Heart right ventricle (tissue), 16 donors: ENCODE measurements around the gene GZMM. TPM values are rescaled to one million over a fixed set of nuclear protein-coding genes. Genes with fewer than 3 reads are reported as not detected.
A peak's percentile ranks its signal among the peaks of the same experiment; 100 is the strongest.

Source experiments
- ATAC-seq, 8 donors: fragments of 200-7000 bp; cut with Tn5 transposase; one replicate each; pipeline ENCODE4 v1.9.1; 2020; ENCODE audit warnings: mild to moderate bottlenecking in 8 of 8, moderate library complexity in 8 of 8, moderate number of reproducible peaks in 1 of 8
- DNase-seq, 2 donors: peaks; one replicate each; pipeline ENCODE4 v3.0.0-alpha.2; 2020
- H3K27ac ChIP-seq, 10 donors: fragments of 200-600 bp; sonication (generic) in 2 of 10; one replicate each; pipeline versions ENCODE4 v1.5.0 to v1.8.0; 2020 to 2022; ENCODE audit warnings: mild to moderate bottlenecking in 3 of 10
- H3K27me3 ChIP-seq, 7 donors: fragments of 200-600 bp; one replicate each; pipeline ENCODE4 v1.8.0; 2021 to 2022; ENCODE audit warnings: mild to moderate bottlenecking in 2 of 7
- H3K36me3 ChIP-seq, 9 donors: fragments of 200-600 bp; sonication (generic) in 1 of 9; one replicate each; pipeline versions ENCODE4 v1.5.0 to v1.8.0; 2020 to 2022; ENCODE audit warnings: mild to moderate bottlenecking in 2 of 9
- H3K4me1 ChIP-seq, 9 donors: fragments of 200-600 bp; sonication (generic) in 1 of 9; one replicate each; pipeline versions ENCODE4 v1.5.0 to v1.8.0; 2020 to 2022; ENCODE audit warnings: mild to moderate bottlenecking in 4 of 9
- H3K4me3 ChIP-seq, 10 donors: fragments of 200-600 bp; sonication (generic) in 2 of 10; one replicate each; pipeline versions ENCODE4 v1.5.0 to v1.8.0; 2020 to 2022; ENCODE audit warnings: mild to moderate bottlenecking in 7 of 10, moderate library complexity in 2 of 10
- H3K9me3 ChIP-seq, 11 donors: fragments of 200-600 bp in 10 of 11; sonication (generic) in 2 of 11; one replicate each; pipeline versions ENCODE4 v1.5.0 to v1.8.0; 2013 to 2022; ENCODE audit warnings: mild to moderate bottlenecking in 2 of 11, control low read depth in 1 of 11, moderate library complexity in 1 of 11
- WGBS, 2 donors: extraction: QIAGEN DNeasy Blood & Tissue Kit; methylation state at CpG; one replicate each; pipeline ENCODE4 v1.1.7; 2013; ENCODE audit warnings: inconsistent platforms in 1 of 2; 5-methylcytosine and 5-hydroxymethylcytosine counted together
- intact Hi-C, 10 donors: fragments of 100-400 bp; cut with DNase I; formaldehyde crosslinking; loops; one replicate each; pipeline versions ENCODE4 v1.11.1 to v1.14.2; 2022
- long read RNA-seq, 3 donors: library from polyadenylated mRNA; unstranded; transcript quantifications; one replicate each; pipeline ENCODE4 v2.0.0, GENCODE V29; 2020 to 2021
- polyA plus RNA-seq, 2 donors: library from polyadenylated mRNA; stranded (reverse); fragments of 200-250 nt; gene quantifications; one replicate each; pipeline ENCODE4 v1.2.3, GENCODE V29; 2013
- total RNA-seq, 10 donors: library from RNA; stranded (reverse); fragmentation: NEBNext Ultra II Directional in 3 of 10; extraction: Animal tissue kit (Norgen Biotek cat#: 25700) in 3 of 10; gene quantifications; one replicate each; pipeline versions ENCODE4 v1.2.1 to v1.2.4, GENCODE V29; 2021 to 2023
- TF ChIP-seq, protein P1 (sequence below), 9 donors: fragments of 200-600 bp; sonication (generic) in 2 of 9; IDR thresholded peaks; one replicate each; pipeline versions ENCODE4 v1.5.0 to v1.8.0; 2021 to 2022; ENCODE audit warnings: antibody characterized with exemption in 9 of 9, mild to moderate bottlenecking in 5 of 9, moderate library complexity in 1 of 9
- donor health status: Arrhythmogenic right ventricular cardiomyopathy.
- donor health status: ischemic (EF 13 %, LVEDD 7.1; RV severe dilation, severe dysfunction).
- donor health status: healthy with polysubstance abuse.
- donor health status: DM: no; HTN: yes; CAD: no.
- donor health status: DM: no; HTN: no; CAD: no.
- donor health status: ischemic (EF 25% LVEDD 6.9; RV normal size, moderate dysfunction).
- donor health status: ischemic (EF 25% LVEDD 5.7; RV mildly dilated, moderate dysfunction).
- donor health status: healthy.
- donor health status: DM: yes; HTN: yes; CAD: no.
- donor health status: Ischemic cardiomyopathy.
- donor health status: ischemic (EF 35%, LVEDD 5.7; RV mildly dilated, moderate dysfunction).
- donor health status: nonischemic (EF 11% LVEDD 7.7; RV severe dilation, severe dysfunction).
- donor health status: DM: yes; HTN: yes; CAD: no.
- donor health status: PGD.
- donor health status: ischemic (EF 29% LVEDD 5.4; RV normal size, mild dysfunction).
- donor health status: nonischemic (EF 23%, LVEDD 6.1; RV moderate dilation, normal function).

Gene GZMM
- total RNA-seq (1 to 10 TPM in 1 of 10 donors, under 1 TPM in 3, not detected in 6; 0.25 to 2.7 (median 0.37) TPM), polyA plus RNA-seq (under 1 TPM in 1 of 2 donors, not detected in 1; 0.46 TPM)
- long read RNA-seq, donor 1 = 0 reads
- long read RNA-seq, donor 2 = 0 reads
- long read RNA-seq, donor 3 = 0 reads

DNA sequence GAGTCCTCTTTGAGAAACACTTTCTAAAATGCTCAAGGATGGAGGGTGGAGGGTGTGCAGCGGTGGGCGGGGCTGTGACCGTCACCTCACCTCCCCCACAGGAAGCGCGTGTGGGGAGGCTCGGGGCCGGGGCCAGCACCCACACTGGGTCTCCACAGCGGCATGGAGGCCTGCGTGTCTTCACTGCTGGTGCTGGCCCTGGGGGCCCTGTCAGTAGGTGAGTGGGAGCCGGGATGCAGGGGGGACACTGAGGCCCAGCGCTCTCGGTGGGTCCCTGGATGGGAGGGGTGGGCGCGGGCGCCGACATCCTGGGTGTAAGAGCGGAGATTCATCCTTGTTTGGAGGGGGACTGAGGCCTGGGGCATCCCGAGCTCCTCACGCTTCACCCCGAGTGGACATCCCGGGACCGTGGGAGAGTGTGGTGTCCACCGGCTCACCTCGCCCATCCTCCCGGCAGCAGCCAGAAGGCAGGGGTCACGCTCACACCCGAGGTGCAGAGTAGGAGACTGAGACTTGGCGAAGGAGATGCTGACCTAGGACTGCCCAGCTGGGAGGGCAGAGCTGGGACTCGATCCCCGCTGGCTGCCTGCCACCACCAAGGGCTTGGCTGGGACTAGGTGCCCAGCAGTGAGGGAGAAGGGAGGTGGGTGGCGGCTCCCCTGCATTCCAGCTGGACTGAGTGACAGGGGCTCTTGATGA, at the start of gene GZMM:
Gene GZMM, plus strand, starts transcription at position 144 of the 699 bp plus-strand sequence. Its CDS starts 19 bp downstream, at position 163.
- 57 to 58% methylated on average over 30 to 31 of the region's 31 CpGs for WGBS, 2 donors
- H3K27me3 ChIP-seq = no peaks in the 10 kb centered on the region
- peaks cover 0 to 35% (median 23%) of the 10 kb centered on the region in 9 donors for H3K36me3 ChIP-seq
- no peaks in the 10 kb centered on the region for H3K9me3 ChIP-seq
- TF ChIP-seq, protein P1, sequence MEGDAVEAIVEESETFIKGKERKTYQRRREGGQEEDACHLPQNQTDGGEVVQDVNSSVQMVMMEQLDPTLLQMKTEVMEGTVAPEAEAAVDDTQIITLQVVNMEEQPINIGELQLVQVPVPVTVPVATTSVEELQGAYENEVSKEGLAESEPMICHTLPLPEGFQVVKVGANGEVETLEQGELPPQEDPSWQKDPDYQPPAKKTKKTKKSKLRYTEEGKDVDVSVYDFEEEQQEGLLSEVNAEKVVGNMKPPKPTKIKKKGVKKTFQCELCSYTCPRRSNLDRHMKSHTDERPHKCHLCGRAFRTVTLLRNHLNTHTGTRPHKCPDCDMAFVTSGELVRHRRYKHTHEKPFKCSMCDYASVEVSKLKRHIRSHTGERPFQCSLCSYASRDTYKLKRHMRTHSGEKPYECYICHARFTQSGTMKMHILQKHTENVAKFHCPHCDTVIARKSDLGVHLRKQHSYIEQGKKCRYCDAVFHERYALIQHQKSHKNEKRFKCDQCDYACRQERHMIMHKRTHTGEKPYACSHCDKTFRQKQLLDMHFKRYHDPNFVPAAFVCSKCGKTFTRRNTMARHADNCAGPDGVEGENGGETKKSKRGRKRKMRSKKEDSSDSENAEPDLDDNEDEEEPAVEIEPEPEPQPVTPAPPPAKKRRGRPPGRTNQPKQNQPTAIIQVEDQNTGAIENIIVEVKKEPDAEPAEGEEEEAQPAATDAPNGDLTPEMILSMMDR (IDR thresholded peaks at IDR 0.05) = no peak
- DNase-seq (no peak), ATAC-seq (peak in 7 of 8 donors; percentile 14 to 55 (median 31))
- peaks cover 0 to 20% (median 6%) of the 10 kb centered on the region in 9 donors for H3K4me1 ChIP-seq
- H3K27ac ChIP-seq = peak within 1 kb of the TSS in 1 of 10 donors; percentile 50
- intact Hi-C loops = no loop called here
- H3K4me3 ChIP-seq = peak within 1 kb of the TSS in 1 of 10 donors; percentile 44

DNA sequence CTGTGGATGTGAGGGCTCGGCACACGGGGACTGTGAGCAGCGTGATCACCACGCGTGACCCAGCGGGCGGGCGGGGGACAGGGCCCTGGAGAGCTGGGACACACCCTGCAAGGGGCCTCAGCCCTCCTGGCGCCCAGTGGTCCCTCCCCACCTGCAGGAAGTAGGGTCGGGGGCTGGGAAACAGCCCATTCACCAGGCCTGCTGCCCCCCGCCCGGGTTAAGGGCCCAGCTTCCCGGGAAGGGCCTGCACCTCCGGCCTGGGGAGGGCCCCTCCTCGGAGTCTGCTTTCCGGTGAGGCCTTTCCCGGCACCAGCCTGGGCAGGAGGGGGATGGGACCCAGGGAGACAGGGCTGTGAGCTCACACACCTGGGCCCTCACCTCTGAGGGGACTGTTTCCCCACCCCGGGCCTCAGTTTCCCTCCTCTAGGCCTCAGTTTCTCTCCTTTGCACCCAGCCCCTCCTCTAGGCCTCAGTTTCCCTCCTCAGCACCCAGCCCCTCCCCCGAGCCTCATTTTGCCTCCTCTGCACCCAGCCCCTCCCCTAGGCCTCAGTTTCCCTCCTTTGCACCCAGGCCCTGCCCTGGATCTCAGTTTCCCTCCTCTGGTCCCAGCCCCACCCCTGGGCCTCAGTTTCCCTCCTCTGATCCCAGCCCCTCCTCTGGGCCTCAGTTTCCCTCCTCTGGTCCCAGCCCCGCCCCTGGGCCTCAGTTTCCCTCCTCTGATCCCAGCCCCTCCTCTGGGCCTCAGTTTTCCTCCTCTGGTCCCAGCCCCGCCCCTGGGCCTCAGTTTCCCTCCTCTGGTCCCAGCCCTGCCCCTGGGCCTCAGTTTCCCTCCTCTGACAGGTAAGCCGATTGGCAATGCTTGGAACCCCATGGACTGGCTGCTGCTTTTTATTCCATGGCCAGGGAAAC, 49.4 kb upstream of the GZMM start:
- no peaks in the 10 kb centered on the region for H3K36me3 ChIP-seq
- peaks cover 12 to 35% (median 28%) of the 10 kb centered on the region in 7 donors for H3K27me3 ChIP-seq
- no peak overlapping the region for H3K4me3 ChIP-seq
- intact Hi-C loops = no loop called here
- H3K27ac ChIP-seq = no peak overlapping the region
- ATAC-seq = peak in 2 of 8 donors; percentile 22 to 26
- no peaks in the 10 kb centered on the region for H3K9me3 ChIP-seq
- H3K4me1 ChIP-seq = peaks cover 5 to 38% (median 19%) of the 10 kb centered on the region in 9 donors
- TF ChIP-seq, protein P1 (IDR thresholded peaks at IDR 0.05) = no peak
- 49 to 51% methylated on average over 22 of the region's 22 CpGs for WGBS, 2 donors
- peak in 1 of 2 donors; percentile 16 for DNase-seq

DNA sequence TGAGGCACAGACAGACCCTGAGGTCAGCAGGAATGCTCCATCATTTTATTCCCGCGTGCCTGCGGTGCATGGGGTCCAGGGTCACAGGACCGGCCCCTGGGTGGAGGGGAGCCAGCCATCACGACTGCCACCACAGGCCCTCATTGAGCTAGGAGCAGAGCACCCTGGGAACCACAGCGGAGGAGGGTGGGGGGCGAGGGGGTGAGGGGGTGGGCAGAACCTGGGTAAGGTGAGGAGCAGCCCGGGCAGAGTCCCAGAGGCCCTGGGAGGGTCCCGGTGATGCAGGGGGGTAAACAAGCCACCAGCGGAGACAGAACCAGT, 48.8 kb upstream of the GZMM start:
- WGBS, 2 donors = 58 to 62% methylated on average over 9 to 10 of the region's 10 CpGs
- no peaks in the 10 kb centered on the region for H3K36me3 ChIP-seq
- no peak overlapping the region for H3K4me3 ChIP-seq
- TF ChIP-seq, protein P1 (IDR thresholded peaks at IDR 0.05) = no peak
- intact Hi-C loops = no loop called here
- H3K27me3 ChIP-seq = peaks cover 12 to 41% (median 34%) of the 10 kb centered on the region in 7 donors
- H3K27ac ChIP-seq = no peak overlapping the region
- DNase-seq (peak in 1 of 2 donors; percentile 2), ATAC-seq (peak in 1 of 8 donors; percentile 8)
- peaks cover 5 to 31% (median 13%) of the 10 kb centered on the region in 9 donors for H3K4me1 ChIP-seq
- no peaks in the 10 kb centered on the region for H3K9me3 ChIP-seq
